GF-D8 (cell line): ENCODE measurements around the gene OLIG1.

ENCODE experiments used
- DNase-seq: peaks from one replicate; lab custom pipeline; 2025; lab: John Stamatoyannopoulos, UW

OLIG1 gene

DNA sequence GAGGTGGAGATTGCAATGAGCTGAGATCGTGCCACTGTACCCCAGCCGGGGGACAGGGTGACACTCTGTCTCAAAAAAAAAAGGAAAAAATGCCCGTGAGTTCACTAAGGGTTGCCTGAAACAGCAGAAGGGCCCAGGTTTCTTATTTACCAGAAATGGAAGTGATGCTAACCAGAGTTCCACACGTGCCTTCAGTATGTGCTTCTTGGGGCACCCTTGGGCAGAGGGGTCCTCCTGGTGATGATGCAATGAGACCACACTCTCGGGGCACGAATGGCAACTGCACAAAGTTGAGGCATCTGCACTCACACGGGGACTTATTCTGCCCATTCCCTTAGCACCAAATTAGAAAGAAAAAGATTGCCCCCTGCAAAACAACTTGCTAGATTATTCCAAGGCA is 29.2 kb downstream of the OLIG1 start:
- no peak for DNase-seq

DNA sequence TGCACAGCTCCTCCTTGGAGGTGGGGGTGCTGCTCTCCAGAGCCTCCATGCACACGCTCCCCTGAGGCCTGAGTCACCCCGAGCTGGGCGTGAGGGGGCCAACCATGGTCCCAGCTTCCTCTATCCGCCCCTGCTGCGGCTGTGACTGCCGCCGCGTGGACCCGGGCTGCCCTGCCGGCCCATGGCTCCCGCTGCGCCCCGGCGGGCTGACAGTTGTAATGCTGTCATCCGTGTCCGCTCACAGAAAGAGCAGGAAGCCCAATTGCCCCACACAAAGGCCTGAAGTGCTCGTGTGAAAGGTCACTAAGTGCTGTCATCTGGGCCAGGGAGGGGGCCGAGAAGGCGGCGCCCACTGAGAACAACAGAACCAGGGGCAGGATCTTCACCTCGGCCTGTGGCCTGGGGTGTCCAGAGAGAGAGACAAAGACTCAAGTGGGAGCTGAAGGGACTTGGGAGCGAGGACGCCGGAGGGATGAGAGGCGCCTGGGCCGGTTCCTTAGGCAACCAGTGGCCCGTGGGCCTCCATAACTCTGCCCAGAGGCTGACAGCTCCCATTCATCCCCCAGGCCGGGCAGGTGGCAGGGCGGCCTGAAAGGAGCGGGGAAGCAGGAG is 31.5 kb downstream of the OLIG1 start:
- no peak for DNase-seq

DNA sequence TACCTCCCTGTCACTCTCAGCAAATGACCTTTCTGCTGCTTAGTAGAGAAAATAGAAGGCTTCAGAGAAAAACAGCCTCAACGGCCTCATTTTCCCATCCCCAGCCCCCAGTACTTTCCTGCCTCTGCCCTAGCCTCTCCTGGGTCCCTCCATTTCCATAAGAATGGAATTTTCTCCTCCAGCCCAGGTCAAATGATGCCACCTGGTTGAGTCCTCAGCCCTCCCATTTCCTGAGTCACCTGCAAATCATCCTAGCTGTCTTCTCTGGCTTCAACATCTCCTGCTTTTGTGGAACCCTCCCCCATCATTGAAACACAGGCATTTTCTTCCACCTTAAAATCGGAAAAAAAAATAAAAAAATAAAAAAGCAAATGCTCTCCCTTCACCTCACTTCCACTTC is 35.1 kb downstream of the OLIG1 start:
- no peak for DNase-seq

DNA sequence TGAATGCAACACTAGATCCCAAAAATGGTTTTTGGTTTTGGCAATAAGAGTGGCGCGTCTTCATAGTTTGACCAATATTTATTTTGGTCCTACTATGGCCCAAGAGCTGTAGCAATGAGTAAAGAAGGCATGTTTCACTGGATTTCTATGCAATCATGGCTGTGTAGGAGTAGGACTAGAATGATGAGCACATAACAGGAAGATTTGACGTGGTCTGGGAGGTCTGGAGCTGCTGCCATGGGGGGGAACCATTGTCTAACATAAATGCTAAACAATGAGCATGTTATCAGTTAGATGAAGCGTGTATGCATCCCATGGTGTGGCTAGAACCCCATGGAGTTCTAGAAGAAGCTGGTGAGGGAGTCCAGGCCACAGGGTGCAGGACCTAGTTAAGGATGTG is 38.3 kb downstream of the OLIG1 start:
- DNase-seq, result no peak

DNA sequence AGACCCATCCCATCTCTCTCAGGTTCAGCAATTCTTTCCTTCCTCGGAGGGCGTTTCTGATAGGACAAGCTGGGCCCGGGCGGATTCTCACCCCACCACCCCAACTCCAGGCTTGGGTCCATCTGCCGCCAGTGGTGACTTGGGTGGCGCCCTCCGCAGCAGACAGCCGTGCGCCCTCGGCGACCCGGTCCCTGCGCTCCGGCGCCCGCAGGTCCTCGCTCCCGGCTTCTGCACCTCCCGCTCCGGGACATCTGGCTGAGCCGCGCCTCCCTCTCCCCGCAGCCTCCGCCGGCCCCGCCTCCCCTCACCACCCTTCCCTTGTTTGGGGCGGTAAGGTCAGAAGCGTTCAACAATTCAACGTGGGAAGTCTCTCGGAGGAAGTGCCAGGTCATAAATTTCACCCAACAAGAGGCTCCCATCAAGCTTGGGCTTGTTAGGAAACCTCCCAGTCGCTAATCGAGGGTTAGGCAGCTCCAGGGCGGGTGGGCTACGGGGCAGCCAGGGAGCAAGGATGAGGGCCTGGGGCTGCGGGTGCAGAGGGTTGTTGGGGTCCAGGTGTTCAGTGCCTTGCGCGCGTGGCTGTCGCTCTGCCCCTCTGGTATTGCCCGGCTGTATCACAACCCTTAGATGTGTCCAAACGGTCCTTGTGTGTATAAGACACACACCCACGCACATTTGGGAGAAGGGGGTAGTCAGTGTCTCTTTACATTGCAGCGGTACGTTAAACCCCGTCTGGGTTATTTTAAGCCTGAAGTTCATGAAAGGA is 39.8 kb downstream of the OLIG1 start:
- DNase-seq, result peak; percentile 80

DNA sequence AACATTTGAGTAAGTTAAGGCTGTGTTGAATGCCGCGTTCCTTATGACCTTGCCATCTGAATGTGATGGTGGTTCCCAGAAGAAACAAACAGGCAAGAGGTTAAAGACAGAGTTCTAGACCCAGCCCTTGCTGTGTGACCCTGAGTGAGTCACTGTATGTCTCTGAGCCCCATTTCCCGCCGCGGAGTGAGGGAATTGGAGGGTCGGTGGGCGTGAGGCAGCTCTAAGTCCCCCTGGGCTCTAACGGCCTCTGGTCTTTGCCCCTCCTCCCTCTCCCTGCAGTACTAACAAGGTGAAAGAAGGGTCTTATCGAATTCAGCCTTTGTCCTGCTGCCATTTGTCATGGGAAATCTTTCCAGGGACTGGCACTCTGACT is 40.4 kb downstream of the OLIG1 start:
- no peak for DNase-seq

DNA sequence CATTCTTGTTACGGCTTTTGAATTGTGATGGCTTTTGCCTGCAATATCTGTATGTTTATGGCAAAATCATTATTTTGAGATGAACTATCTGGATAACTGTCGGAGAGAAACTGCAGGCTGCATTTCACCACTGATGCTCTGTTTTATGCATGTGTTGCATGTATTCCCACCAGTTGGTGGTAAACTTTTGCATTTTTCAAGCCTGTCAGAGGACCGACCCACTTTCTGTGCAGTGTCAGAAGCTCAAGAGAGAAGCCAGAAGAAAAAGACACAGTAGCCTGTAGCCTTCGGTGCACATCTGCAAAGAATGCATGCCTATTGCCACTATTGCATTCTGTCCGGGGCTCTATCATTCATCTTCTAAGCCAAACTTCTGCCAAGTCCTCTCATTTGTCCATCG is 41.6 kb downstream of the OLIG1 start:
- DNase-seq, result no peak

DNA sequence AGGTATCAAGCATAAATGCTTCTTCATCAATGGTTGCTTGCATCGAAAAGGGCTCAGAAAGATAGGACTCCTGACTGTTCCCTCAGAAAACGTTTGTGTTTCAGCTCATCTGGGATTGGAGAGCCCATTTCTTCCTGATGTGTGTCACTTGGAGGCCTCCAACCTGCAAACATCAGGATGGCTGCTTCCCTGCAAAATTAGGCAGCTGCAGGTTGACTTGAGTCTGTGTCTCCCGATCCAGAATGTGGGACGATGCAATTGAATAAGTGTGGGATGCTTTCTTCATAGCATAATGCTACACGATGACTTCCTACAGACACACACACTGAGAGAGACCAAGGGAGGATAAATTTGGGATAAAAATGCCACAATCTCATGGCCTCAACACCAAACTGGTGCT is 42.2 kb downstream of the OLIG1 start:
- DNase-seq, result no peak

DNA sequence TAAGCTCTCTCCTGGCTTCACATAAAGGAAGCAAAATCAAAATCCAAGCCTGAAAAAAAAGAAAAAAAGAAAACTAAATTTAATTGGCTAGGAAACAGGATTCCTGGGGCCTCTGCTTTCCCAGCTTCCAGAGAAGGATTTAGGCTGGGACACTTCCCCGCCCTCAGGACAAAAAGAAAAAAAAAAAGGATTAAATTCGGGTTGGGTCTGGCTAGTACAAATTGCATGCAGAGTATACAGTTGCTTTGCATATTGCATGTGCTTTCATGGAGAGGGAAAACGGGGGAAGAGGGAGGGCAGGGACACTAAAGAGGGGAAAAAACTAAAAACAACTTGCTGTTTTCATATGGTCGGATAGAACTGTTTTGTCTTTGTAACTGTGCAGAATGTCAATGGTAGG is 42.7 kb downstream of the OLIG1 start:
- DNase-seq, result no peak

DNA sequence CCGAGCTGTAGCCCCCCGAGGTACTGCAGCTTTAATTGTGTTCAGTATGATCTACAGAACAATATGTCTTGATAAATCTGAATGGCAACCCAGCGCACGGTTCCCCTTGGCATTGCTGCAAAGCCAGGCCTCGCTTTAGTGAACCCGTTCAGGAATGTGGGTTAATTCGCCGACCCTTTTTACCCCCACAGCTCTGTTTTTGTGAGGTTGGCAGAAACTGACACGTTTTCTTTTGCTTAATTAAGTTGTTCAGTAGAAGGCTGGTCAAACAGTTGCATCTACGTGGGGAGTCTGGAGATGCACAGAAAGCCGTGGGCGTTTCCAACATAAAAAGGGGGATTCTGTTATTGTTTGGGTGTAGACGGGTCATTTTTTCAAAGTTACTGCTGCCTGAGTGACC is 43.2 kb downstream of the OLIG1 start:
- DNase-seq, result no peak

DNA sequence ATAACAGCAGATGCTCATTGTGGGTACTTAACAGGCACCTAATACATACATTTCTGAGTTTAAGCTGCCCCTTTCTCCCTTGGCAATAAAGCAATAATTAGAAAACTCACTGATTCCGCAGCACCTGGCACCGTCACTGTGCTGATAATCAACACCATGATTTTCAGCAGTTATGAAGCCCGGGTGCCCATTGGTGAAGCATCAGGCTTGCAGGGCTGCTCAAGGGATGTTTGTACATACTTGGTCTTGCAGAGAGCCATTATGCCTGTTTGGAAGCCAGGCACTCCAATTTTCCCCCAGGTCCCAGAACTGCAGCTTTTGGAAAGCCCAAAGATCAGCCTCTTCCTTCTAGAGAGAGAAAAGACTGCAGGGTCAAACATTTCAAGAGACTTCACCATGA is 44.3 kb downstream of the OLIG1 start:
- DNase-seq, result no peak

DNA sequence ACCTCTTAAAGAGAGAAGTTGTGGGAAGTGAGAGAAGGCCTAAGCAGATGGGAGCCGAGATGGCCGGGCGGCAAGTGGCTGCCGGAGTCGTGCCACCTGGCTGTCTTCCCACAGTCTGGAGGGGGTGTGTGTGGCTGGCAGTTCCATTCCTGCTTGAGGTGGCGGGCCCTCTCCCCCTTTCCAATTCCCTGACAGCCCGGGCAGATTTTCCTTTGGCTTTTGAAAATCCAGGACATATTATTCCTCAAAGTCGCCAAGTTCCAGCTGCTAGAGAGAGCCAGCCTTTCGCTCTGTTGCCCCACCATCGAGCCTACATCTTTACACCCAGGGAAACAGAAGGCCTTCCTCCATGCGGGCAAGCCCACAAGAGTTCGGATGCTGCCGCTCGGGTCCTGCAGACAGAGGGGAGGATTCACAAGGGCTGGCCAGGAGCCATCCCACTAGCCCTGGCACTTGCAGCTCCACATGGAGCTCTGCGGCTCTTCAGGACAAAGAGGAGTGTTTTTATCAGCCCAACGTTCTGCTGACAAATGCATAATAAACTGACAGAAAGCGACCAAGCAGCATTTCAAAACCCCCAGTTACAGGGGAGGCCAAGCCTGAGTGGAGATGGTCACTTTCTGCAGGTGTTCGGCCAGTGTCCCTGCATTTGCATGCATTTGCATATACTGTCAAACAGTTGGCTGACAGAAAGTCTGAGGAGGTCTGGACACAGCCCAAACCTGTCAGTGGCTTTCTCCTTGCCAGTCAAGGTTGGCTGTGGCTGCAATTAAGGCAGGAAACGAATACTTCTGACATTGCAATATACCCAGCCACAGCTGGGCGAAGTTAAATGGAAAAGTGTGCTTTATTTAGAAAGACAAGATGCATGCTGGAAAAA is 45.9 kb downstream of the OLIG1 start:
- peak; percentile 40 for DNase-seq

DNA sequence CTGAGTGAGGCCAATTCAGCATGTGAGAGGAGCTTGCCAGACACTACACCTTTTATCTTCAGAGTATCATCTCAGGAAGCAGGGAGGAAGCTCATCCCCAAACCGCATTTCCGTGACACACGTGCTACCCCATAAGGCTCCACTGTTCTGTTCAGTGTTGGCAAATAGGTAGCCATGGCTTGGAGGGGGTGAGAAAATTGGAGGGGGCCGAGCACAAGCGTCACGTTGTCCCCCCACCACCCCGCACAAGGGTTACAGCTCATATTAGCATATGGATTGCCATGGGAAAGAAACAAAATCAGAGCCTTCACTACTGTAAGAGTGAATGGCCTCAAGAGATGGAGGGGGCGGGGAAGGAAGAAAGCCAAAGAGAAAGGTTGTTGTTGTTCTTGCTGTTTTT is 46.7 kb downstream of the OLIG1 start:
- DNase-seq, result no peak

DNA sequence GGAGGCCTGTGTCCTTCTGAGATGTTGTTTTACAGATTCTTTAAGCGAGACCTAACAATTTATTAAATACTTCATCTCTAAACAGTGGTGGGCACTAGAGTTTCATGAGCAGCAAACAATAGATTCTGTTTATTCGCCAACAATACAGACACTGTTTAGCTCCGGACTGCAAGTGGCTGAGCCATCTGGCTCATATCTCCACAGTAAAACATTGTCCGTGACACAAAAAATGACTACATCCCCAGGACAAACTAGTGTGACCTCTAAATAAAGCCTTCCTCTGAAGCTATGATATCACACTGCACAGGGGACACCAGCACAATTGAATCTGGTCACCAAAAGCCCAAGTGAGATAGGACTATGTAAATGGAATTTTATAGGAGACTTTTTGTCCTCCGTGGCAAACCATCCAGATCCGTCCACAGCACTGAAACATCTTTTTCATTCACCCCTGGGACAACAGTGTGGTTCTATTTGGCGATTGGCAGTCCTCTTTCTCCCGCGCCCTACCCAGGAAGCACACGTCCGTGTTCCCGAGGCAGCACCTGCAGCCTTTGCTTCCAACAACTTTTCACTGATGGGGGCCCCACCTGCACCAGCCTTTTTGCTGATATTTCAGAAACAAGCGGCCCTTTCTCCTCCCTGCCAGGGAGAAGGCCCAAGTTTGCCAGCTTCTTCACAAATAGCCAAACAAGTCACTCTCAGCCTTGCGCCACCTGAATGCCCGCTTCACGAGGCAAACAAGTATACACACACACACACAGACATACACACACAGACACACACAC is 47.4 kb downstream of the OLIG1 start:
- no peak for DNase-seq
